ENCODE data around the gene GPC6.

The GPC6 gene

GRCh38 chr13:93736081-93736480 is 509.5 kb downstream of the GPC6 start:
- Histone ChIP-seq H3K18ac (ENCODE audit: low read length) (no peak overlapping the region), H2BK120ac (ENCODE audit: insufficient read depth, low read length, poor library complexity) (no peak overlapping the region), H3K4me2 (ENCODE audit: low read length) (no peak overlapping the region), H3K27me3 (ENCODE audit: insufficient read depth, low read length) (no peaks in the 10 kb centered on the region), H3K79me1 (ENCODE audit: low read length) (no peaks in the 10 kb centered on the region), H4K8ac (ENCODE audit: low read depth, low read length) (no peak overlapping the region), H3K23ac (ENCODE audit: low read length) (no peak overlapping the region), H3K79me2 (ENCODE audit: control insufficient read depth, insufficient read depth, low read length, poor library complexity) (no peaks in the 10 kb centered on the region), H3K9me3 (ENCODE audit: insufficient read depth, low read depth, low read length) (no peaks in the 10 kb centered on the region), H2BK12ac (ENCODE audit: low read length) (no peak overlapping the region), H3K4ac (ENCODE audit: low read depth, low read length) (no peak overlapping the region), H3K9ac (ENCODE audit: low read length) (no peak overlapping the region), H2AFZ (ENCODE audit: insufficient read depth, low read length, poor library complexity) (no peak overlapping the region), H3K36me3 (ENCODE audit: control insufficient read depth in 1 of 2, insufficient read depth in 2 of 2, low read length in 2 of 2) (no peaks in the 10 kb centered on the region), H4K91ac (ENCODE audit: low read depth, low read length) (no peak overlapping the region), H2AK5ac (ENCODE audit: low read length) (no peak overlapping the region), H4K12ac (ENCODE audit: low read depth, low read length) (no peak overlapping the region), H3K4me1 (ENCODE audit: control insufficient read depth in 1 of 2, insufficient read depth in 2 of 2, low read length in 2 of 2) (no peaks in the 10 kb centered on the region), H3K14ac (ENCODE audit: low read length) (no peak overlapping the region), H3K27ac (ENCODE audit: low read depth, low read length) (no peak overlapping the region), H3K4me3 (ENCODE audit: low read depth, low read length) (no peak overlapping the region), H2BK5ac (ENCODE audit: low read depth, low read length, poor library complexity) (no peak overlapping the region)
- DNase-seq: no peak

- Histone ChIP-seq H3K4ac (ENCODE audit: low read depth, low read length) (no peak overlapping the region), H3K79me1 (ENCODE audit: low read length) (no peaks in the 10 kb centered on the region), H3K4me3 (ENCODE audit: low read depth, low read length) (no peak overlapping the region), H2BK12ac (ENCODE audit: low read length) (no peak overlapping the region), H3K27ac (ENCODE audit: low read depth, low read length) (no peak overlapping the region), H3K9me3 (ENCODE audit: insufficient read depth, low read depth, low read length) (no peaks in the 10 kb centered on the region), H4K91ac (ENCODE audit: low read depth, low read length) (no peak overlapping the region), H4K8ac (ENCODE audit: low read depth, low read length) (no peak overlapping the region), H3K14ac (ENCODE audit: low read length) (no peak overlapping the region), H3K18ac (ENCODE audit: low read length) (no peak overlapping the region), H4K12ac (ENCODE audit: low read depth, low read length) (no peak overlapping the region), H3K79me2 (ENCODE audit: control insufficient read depth, insufficient read depth, low read length, poor library complexity) (no peaks in the 10 kb centered on the region), H3K4me1 (ENCODE audit: control insufficient read depth in 1 of 2, insufficient read depth in 2 of 2, low read length in 2 of 2) (no peaks in the 10 kb centered on the region), H2AFZ (ENCODE audit: insufficient read depth, low read length, poor library complexity) (no peak overlapping the region), H3K4me2 (ENCODE audit: low read length) (no peak overlapping the region), H3K36me3 (ENCODE audit: control insufficient read depth in 1 of 2, insufficient read depth in 2 of 2, low read length in 2 of 2) (no peaks in the 10 kb centered on the region), H2AK5ac (ENCODE audit: low read length) (no peak overlapping the region), H3K27me3 (ENCODE audit: insufficient read depth, low read length) (no peaks in the 10 kb centered on the region), H2BK120ac (ENCODE audit: insufficient read depth, low read length, poor library complexity) (no peak overlapping the region), H3K9ac (ENCODE audit: low read length) (no peak overlapping the region), H2BK5ac (ENCODE audit: low read depth, low read length, poor library complexity) (no peak overlapping the region), H3K23ac (ENCODE audit: low read length) (no peak overlapping the region)
- no peak for DNase-seq
- no CpG with 5 or more reads among the region's 3 CpGs for WGBS (ENCODE audit: extremely low coverage, insufficient coverage, insufficient read length)
Observed at GRCh38 chr13:93736909-93737308, 510.3 kb downstream of the GPC6 start.

GRCh38 chr13:93740334-93740733 is 513.7 kb downstream of the GPC6 start:
- no peak for DNase-seq
- H2BK5ac ChIP-seq (ENCODE audit: low read depth, low read length, poor library complexity): no peak overlapping the region
- no peak overlapping the region for H2AFZ ChIP-seq (ENCODE audit: insufficient read depth, low read length, poor library complexity)
- no peak overlapping the region for H3K4me3 ChIP-seq (ENCODE audit: low read depth, low read length)
- no peak overlapping the region for H3K18ac ChIP-seq (ENCODE audit: low read length)
- H2BK12ac ChIP-seq (ENCODE audit: low read length): no peak overlapping the region
- WGBS (ENCODE audit: extremely low coverage, insufficient coverage, insufficient read length): no CpG with 5 or more reads among the region's 1 CpG
- H3K4me1 ChIP-seq (ENCODE audit: control insufficient read depth in 1 of 2, insufficient read depth in 2 of 2, low read length in 2 of 2): no peaks in the 10 kb centered on the region
- no peak overlapping the region for H3K4me2 ChIP-seq (ENCODE audit: low read length)
- H2AK5ac ChIP-seq (ENCODE audit: low read length): no peak overlapping the region
- H3K79me1 ChIP-seq (ENCODE audit: low read length): no peaks in the 10 kb centered on the region
- H4K8ac ChIP-seq (ENCODE audit: low read depth, low read length): no peak overlapping the region
- H3K27ac ChIP-seq (ENCODE audit: low read depth, low read length): no peak overlapping the region
- no peak overlapping the region for H3K9ac ChIP-seq (ENCODE audit: low read length)
- H4K91ac ChIP-seq (ENCODE audit: low read depth, low read length): no peak overlapping the region
- H3K4ac ChIP-seq (ENCODE audit: low read depth, low read length): no peak overlapping the region
- H3K36me3 ChIP-seq (ENCODE audit: control insufficient read depth in 1 of 2, insufficient read depth in 2 of 2, low read length in 2 of 2): no peaks in the 10 kb centered on the region
- no peak overlapping the region for H3K23ac ChIP-seq (ENCODE audit: low read length)
- no peaks in the 10 kb centered on the region for H3K79me2 ChIP-seq (ENCODE audit: control insufficient read depth, insufficient read depth, low read length, poor library complexity)
- H3K9me3 ChIP-seq (ENCODE audit: insufficient read depth, low read depth, low read length): no peaks in the 10 kb centered on the region
- H4K12ac ChIP-seq (ENCODE audit: low read depth, low read length): no peak overlapping the region
- H2BK120ac ChIP-seq (ENCODE audit: insufficient read depth, low read length, poor library complexity): no peak overlapping the region
- no peak overlapping the region for H3K14ac ChIP-seq (ENCODE audit: low read length)
- H3K27me3 ChIP-seq (ENCODE audit: insufficient read depth, low read length): no peaks in the 10 kb centered on the region

DNA sequence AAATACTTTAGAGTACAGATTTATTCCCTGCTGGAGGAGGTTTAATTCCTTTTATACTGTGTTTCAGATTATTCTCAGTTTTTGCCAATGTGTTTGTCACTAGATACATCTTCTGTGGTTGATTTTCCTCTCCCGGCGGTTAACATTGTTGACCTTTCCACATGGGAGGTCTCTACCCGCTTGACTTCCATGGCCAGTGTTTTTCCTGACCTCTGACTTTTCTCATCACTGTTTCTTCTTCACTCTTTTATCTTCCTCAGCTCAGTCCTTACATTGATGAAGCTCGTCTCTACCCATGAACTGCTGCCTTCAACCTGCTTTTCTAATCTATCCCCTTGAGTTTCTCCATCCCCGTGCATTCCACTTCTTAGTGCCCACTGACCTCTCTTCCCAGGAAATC is 517.4 kb downstream of the GPC6 start:
- Histone ChIP-seq H3K23ac (ENCODE audit: low read length) (no peak overlapping the region), H4K91ac (ENCODE audit: low read depth, low read length) (no peak overlapping the region), H3K36me3 (ENCODE audit: control insufficient read depth in 1 of 2, insufficient read depth in 2 of 2, low read length in 2 of 2) (no peaks in the 10 kb centered on the region), H4K8ac (ENCODE audit: low read depth, low read length) (no peak overlapping the region), H3K27me3 (ENCODE audit: insufficient read depth, low read length) (no peaks in the 10 kb centered on the region), H2BK5ac (ENCODE audit: low read depth, low read length, poor library complexity) (no peak overlapping the region), H3K4ac (ENCODE audit: low read depth, low read length) (no peak overlapping the region), H3K79me1 (ENCODE audit: low read length) (no peaks in the 10 kb centered on the region), H3K18ac (ENCODE audit: low read length) (no peak overlapping the region), H3K4me1 (ENCODE audit: control insufficient read depth in 1 of 2, insufficient read depth in 2 of 2, low read length in 2 of 2) (no peaks in the 10 kb centered on the region), H2AK5ac (ENCODE audit: low read length) (no peak overlapping the region), H3K4me2 (ENCODE audit: low read length) (no peak overlapping the region), H3K14ac (ENCODE audit: low read length) (no peak overlapping the region), H3K27ac (ENCODE audit: low read depth, low read length) (no peak overlapping the region), H2AFZ (ENCODE audit: insufficient read depth, low read length, poor library complexity) (no peak overlapping the region), H3K79me2 (ENCODE audit: control insufficient read depth, insufficient read depth, low read length, poor library complexity) (no peaks in the 10 kb centered on the region), H2BK120ac (ENCODE audit: insufficient read depth, low read length, poor library complexity) (no peak overlapping the region), H3K9ac (ENCODE audit: low read length) (no peak overlapping the region), H3K9me3 (ENCODE audit: insufficient read depth, low read depth, low read length) (no peaks in the 10 kb centered on the region), H2BK12ac (ENCODE audit: low read length) (no peak overlapping the region), H3K4me3 (ENCODE audit: low read depth, low read length) (no peak overlapping the region), H4K12ac (ENCODE audit: low read depth, low read length) (no peak overlapping the region)
- no peak for DNase-seq
- no CpG with 5 or more reads among the region's 5 CpGs for WGBS (ENCODE audit: extremely low coverage, insufficient coverage, insufficient read length)

- no CpG with 5 or more reads among the region's 1 CpG for WGBS (ENCODE audit: extremely low coverage, insufficient coverage, insufficient read length)
- no peak overlapping the region for H3K4ac ChIP-seq (ENCODE audit: low read depth, low read length)
Observed at GRCh38 chr13:93744886-93745285, 518.3 kb downstream of the GPC6 start.

More at GRCh38 chr13:93744886-93745285, 518.3 kb downstream of the GPC6 start:
- DNase-seq: no peak
- Histone ChIP-seq H3K9me3 (ENCODE audit: insufficient read depth, low read depth, low read length) (no peaks in the 10 kb centered on the region), H2BK120ac (ENCODE audit: insufficient read depth, low read length, poor library complexity) (no peak overlapping the region), H3K79me2 (ENCODE audit: control insufficient read depth, insufficient read depth, low read length, poor library complexity) (no peaks in the 10 kb centered on the region), H2BK12ac (ENCODE audit: low read length) (no peak overlapping the region), H2AFZ (ENCODE audit: insufficient read depth, low read length, poor library complexity) (no peak overlapping the region), H3K23ac (ENCODE audit: low read length) (no peak overlapping the region), H3K27ac (ENCODE audit: low read depth, low read length) (no peak overlapping the region), H3K9ac (ENCODE audit: low read length) (no peak overlapping the region), H4K91ac (ENCODE audit: low read depth, low read length) (no peak overlapping the region), H2BK5ac (ENCODE audit: low read depth, low read length, poor library complexity) (no peak overlapping the region), H3K4me3 (ENCODE audit: low read depth, low read length) (no peak overlapping the region), H3K4me2 (ENCODE audit: low read length) (no peak overlapping the region), H3K14ac (ENCODE audit: low read length) (no peak overlapping the region), H2AK5ac (ENCODE audit: low read length) (no peak overlapping the region), H3K79me1 (ENCODE audit: low read length) (no peaks in the 10 kb centered on the region), H3K36me3 (ENCODE audit: control insufficient read depth in 1 of 2, insufficient read depth in 2 of 2, low read length in 2 of 2) (no peaks in the 10 kb centered on the region), H3K27me3 (ENCODE audit: insufficient read depth, low read length) (no peaks in the 10 kb centered on the region), H4K12ac (ENCODE audit: low read depth, low read length) (no peak overlapping the region), H4K8ac (ENCODE audit: low read depth, low read length) (no peak overlapping the region), H3K18ac (ENCODE audit: low read length) (no peak overlapping the region), H3K4me1 (ENCODE audit: control insufficient read depth in 1 of 2, insufficient read depth in 2 of 2, low read length in 2 of 2) (no peaks in the 10 kb centered on the region)
